ENCODE data around the gene GJB5.
"Not testable (repeated sequence)": the region's sequence is repeated elsewhere in the genome, so short reads cannot be mapped to it uniquely, and the experiment has no call there.

The GJB5 gene

DNA sequence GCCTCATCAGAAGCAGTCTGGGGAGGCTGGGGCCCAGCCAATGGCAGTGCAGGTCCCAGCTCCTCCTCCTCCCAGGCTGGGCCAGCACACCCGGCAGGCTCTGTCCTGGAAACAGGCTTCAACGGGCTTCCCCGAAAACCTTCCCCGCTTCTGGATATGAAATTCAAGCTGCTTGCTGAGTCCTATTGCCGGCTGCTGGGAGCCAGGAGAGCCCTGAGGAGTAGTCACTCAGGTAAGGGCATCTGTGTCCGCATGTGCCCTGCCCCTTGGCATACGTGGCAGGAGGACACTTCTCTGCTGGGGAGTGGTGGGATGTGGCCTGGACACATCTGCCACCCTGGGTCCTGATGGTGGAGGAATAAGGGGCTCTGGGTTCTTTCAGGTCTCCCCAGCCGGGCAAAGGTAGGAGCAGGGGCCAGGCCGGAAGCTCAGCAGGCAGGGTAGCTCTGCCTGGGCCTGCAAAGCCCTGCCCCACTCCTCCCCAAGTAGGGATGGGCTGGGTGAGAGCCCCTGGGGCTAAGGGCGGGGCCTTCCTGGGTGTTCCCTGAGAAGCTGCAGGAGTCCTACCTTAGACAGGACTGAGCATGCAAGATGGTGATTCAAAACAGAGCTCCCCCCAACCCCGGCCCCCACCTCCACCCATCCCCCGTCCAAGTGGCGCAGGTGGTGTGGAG, at the start of gene GJB5:
Gene GJB5, plus strand, starts transcription at position 84 of the 674 bp plus-strand sequence. CDS start 2,284 bp downstream, outside the sequence.
- DNase-seq (ENCODE audit: low read depth), result no peak

DNA sequence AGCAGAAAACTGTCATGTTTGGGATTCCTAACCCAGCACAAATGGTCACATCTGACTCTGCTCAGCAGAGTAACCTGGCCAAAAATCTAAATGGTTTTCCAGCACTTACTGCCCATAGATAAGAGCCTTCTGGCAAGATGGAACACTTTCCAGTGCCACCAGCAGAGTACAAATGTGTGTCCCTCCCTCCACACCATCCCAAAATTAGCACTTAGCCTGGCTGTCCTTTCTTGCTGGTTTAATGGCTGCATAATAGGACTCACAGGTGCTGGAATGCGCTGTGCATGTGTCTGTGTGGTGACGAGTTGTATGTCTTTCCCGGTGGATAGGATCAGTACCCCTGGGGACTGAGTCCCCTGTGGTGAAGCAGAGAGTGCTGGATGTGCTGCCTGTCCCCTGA, 49.8 kb upstream of the GJB5 start:
- DNase-seq (ENCODE audit: low read depth), result no peak

DNA sequence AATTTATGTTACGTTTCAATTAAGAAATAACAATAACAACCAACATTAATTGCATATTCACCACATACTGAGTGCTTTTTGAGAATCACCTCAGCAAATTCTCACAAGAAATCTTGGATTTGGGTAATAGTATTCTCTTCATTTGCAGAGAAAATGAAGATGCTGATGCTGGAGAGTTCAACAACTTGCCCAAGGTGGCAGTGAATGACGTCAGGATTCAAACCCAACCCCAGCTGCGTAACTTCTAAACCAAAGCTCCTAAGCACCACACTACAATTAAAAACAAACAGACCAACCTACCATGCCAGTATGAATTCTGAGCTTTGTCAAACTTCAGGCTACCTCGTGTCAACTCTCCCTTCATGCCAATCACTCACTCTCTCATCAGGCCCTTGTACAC, 46.7 kb upstream of the GJB5 start:
- no peak for DNase-seq (ENCODE audit: low read depth)

DNA sequence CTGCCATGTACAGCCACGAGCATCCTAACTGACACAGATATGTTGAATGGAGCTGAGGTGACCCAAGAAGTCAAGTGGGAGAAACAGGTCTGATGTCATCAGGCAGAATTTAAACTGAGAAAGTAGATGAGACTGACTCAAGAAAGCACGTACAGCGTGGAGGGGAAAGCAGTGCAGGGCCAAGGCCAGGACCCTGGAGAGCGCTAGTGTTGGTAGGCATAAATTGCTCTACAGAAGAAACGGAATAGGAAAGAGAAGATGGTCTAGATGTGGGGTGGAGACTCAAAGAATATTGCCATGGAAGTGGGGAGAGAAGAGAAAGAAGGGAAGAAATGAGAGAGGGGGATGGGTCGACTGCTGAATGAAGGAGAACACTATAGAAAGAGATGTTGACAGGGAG, 45.3 kb upstream of the GJB5 start:
- no peak for DNase-seq (ENCODE audit: low read depth)

DNA sequence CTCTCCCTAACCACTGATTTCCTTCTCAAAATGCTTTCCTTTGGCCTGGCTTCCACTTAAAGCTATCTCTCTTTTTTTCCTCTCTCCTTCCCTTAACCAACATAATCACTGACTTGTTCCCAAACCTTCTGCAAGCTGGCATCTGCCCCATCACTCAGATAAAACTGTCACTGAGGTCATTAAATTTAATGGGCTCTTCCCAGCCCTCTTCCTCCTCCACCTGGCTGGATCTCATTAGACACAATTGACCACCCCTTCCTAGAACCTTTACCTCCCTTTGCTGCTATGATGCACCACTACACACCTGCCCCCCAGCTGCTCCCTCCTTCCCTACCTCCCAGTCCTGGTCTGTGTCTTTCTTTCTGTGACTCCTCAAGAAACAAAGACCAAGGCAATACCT, 44.0 kb upstream of the GJB5 start:
- DNase-seq (ENCODE audit: low read depth), result no peak

DNA sequence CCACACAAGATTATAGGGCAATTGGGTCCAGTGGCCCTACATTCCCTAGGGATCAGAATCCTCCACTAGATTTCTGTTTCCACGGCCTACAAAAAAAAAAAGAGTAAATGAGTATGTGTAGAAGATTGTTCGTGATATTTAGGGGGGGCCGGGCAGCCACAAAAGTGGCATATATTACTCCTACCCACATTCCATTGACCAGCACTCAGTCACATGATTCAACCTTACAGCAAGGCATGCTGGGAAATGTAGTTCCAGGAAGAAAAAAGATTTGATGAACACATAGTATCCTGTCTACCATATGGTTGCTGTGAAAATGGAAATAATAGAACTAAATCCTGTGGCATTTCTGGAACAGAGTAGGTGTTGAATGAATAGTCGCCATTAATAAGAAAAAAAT, 43.4 kb upstream of the GJB5 start:
- no peak for DNase-seq (ENCODE audit: low read depth)

DNA sequence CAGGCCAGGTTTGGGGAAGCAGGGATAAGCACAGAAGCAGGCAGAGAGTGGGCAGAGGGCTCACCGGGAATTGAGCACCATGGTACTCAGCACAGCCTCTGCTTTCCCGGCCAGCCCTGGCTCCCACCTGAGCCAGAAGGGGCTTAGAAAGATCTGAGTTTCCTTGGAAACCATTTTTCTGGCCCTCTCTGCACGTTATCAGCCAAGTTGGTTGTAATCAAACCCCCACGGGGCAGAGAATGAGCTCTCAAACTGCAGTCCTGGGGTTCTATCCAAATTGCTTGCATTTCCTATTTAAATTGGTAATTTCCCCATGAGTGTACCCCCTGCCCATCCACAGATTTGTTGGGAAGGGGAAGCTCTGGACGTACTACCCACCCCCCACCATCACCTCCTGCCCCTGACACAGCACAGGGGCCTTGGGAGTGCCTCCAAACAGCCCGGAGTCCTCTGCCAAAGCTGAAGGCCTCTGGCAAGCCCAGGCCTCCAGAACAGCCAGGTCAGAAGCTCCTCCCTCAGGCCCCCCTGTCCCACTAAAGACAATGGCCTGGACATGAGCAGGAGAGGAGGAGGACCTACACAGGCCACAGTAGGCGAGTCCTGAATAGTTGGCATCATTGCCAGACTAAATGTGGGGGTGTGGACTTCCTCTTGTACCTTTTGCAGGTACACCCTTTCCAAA, 42.7 kb upstream of the GJB5 start:
- no peak for DNase-seq (ENCODE audit: low read depth)

DNA sequence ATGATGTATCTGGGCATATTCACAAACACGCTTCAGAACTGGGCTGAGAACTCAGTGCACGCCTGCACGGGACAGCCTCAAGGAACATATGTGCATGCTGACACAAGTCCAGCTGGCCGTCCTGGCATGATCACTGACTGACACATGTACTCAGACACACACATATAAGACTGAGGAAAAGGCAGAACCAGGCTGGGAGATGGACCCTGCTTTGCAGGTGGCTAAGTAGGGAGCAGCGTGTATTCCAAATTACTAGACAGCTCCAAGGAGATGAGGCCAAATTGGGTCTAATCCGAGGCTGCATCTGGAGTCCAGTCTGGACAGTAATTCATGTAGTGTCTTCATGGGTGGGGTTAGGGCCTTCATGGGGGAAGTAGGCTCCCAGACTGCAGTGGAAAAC, 41.4 kb upstream of the GJB5 start:
- no peak for DNase-seq (ENCODE audit: low read depth)

DNA sequence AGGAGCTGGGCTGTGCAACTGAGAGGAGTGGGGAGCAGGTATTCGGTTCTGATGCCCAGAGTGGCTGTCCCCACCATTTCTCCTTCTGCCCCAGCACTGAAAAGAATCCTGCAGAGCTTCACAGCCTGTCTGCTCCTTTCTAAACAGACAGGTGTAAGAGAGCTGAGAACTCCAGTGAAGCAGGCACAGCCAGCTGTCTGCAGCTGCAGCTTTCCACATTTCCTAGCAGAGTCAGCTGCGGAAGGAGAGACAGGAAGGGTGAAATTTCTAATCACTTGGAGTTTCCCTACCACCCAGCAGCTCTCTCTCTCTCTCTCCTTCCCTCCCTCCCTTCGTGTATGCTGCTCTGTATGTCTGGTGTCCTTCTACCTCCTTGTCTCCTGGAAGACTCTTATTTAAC, 40.5 kb upstream of the GJB5 start:
- no peak for DNase-seq (ENCODE audit: low read depth)

DNA sequence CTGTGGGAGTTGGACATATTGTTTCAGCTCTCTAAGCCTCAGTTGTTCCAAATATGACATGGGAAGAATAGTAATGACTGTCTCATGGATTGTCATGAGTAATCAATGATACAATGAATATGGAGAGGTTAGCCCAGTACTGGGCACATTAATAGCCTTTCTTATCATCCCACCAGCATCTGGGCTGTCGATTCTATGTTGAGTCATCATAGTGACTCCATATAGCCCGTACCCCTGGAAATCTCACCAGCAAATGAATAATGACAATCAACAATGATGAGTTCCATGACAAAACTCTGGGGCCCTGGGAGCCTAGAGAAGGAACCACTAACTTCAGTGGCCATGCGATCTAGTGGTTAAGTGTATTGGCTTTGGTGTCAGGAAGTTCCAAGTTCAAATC, 39.7 kb upstream of the GJB5 start:
- DNase-seq (ENCODE audit: low read depth), result no peak

DNA sequence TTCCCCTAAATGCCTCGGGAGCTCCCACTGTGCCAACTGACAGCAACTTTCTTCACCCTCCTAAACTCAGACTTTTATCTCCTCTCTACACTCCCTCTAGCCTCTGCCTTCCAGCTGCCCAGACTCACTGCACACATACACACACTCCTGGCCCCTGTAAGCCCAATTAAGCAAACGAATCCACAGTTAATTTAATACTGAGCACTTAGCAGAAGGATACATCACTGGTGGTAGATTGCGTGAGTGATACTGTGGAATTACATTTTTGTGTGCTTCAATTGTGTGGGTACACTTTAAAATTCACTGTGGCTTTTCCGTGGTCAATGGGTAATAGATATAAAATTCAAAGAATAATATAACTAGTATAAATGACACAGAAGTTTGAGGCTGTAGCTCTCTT, 33.6 kb upstream of the GJB5 start:
- DNase-seq (ENCODE audit: low read depth), result no peak

DNA sequence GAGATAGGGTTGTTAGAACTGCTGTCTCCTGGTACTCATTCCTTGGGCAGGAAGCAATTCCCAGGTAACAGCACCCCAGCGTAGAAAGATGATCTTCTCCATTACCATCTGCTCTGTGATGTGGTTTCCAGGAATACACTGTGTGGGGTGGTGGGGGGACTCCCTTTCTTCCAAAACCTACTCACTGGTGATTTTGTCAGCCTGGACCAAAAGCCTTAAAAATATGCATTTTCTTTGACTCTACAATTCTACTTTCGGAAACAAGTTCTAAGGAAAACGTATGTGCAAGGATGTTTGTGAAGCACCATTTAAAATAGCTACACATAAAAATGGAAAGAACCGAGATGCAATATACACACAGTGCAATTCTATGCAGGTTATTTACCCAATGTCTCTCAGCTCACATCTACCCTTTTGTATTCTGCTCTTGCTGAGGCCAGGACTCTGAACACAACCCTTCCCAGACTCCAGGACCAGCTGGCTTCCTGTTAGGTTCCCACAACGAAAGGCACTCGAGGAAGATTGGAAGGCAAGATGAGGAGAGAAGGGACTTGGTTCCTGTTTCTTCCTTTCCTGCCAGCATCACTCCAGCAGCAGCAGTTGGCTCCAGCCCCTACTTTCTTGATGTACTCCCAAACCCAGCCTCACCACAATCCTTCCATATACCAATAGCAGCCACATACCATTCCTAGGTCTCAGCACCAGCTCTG, 33.0 kb upstream of the GJB5 start:
- DNase-seq (ENCODE audit: low read depth), result no peak

DNA sequence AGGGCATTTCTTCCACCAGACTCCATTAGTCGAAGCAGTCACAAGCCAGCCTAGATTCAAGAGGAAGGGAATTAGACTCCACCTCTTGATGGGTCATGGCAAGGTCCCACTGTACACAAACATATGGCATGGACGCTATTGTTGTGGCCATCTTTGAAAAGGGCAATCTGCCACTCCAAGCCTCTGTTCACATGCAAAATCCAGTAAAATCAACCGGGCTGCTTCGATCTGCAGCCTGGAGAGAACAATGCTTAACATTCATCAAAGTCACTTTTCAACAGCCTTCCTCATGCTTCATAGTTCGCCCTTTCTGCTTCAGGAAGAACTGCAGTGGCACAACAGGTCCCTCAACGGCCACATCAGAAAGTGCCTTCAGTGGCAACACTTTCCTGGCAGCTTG, 28.0 kb upstream of the GJB5 start:
- DNase-seq (ENCODE audit: low read depth), result no peak

DNA sequence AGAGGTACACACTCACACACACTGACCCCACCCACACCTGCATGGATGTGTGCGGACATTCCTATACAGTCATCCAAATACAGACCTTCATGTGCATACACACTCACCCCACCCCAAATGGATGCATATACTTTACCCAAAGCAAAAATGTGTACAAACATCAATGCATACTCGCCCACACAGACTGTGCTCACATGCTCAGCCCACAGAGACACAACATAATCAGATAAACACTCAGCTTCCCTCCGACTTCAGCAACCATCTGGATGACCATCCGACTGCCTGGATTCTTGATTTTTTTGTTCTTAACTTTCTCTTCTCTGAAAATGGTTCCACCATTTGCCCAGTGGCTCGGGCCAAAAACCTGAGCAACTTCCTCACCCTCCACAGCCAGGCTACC, 24.4 kb upstream of the GJB5 start:
- DNase-seq (ENCODE audit: low read depth), result no peak

DNA sequence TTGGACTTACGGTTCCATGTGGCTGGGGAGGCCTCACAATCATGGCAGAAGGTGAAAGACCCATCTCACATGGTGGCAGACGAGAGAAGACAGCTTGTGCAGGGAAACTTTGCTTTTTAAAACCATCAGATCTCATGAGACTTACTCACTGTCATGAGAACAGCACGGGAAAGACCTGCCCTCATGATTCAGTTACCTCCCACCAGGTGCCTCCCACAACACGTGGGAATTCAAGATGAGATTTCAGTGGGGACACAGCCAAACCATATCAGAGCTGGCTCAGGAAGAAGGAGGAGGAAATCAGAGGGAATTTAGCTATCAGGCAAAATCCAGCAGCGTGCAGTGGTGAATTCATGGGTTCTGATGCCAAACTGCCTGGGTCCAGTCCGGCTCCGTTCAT, 22.0 kb upstream of the GJB5 start:
- not testable (repeated sequence) for DNase-seq (ENCODE audit: low read depth)

DNA sequence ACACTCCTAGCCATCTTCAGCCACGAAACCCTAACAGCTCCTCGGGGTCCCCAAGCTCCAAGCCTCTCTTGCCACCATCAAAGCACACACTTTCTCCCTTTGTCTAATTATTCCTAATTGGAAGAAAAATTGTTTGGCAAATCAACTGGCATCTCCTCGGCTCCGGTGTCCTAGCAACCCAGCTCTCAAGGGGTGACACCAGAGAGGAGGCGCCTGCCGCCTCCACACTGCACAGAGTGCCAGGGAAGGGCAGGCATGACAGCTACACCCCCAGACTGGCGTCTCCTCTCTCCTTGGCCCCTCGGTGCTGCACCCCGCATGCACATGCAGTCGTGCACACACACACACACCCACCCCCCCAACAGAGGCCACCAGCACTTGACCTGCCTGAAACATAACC, 18.2 kb upstream of the GJB5 start:
- DNase-seq (ENCODE audit: low read depth), result no peak

DNA sequence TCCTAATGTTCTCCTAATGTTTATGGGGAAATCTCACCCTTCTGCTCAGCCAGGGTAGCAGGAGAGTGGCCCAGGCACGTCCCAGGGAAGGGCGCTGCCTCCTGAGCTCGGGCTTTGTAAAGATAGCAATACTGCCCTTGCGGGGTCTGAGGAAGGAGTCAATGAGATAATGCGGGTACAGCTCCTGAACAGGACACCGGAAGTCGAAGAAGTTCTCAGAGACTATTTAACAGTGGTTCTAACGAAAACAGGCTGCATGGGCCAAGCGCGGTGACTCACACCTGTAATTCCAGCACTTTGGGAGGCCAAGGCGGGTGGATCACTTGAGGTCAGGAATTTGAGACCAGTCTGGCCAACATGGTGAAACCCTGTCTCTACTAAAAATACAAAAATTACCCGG, 17.6 kb upstream of the GJB5 start:
- DNase-seq (ENCODE audit: low read depth), result not testable (repeated sequence)

DNA sequence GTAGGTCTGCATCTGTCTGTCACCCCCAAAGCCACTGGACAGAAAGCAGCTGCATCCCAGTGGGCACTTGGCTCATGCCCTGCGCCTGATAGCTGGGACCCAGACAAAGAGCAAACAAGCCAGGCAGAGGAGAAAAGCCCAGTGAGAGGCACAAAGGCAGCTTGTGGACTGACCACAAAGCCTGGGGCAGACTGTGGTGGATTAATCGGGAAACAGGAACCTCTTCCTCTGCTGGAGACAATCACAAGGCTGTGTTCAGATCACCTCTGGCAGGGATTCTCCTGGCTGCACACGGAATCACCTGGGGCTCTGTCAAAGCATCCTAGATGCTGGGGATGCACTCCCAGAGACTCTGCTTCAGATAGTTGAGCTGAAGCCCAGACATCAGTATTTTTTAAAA, 15.2 kb upstream of the GJB5 start:
- DNase-seq (ENCODE audit: low read depth), result no peak

DNA sequence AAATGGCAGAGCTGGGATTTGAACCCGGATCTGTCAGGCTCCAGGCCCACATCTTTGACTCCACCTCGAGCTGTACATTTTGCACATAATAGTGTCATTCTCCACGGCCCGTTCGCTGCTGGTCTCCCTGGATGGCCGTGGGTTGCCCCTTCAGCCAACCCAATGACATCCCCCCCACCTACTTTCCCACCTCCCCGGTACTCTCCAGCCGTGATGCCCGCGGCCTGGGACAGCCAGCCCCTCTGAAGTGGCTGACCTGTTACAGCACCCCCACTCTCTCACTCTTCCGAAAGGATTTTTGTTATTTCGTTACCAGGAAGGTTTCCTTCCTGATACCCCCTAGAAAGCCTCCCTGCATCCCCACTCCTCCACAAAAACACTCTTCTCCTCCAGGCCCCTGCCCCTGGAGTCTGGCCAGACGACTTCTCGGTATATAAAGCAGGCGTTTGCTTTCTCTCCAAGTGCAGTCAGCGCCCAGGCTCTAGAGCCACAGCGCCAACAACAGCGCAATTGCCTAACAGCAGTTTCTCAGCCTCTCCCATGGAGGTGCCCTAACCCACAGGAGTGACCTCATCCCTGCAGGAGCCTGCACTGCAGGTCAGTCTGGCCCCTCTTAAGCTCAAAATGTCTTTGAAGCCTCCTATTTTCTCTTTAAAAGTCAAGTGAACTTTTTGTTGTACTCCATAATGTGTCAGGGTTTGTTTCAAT, 14.5 kb upstream of the GJB5 start:
- DNase-seq (ENCODE audit: low read depth), result no peak

DNA sequence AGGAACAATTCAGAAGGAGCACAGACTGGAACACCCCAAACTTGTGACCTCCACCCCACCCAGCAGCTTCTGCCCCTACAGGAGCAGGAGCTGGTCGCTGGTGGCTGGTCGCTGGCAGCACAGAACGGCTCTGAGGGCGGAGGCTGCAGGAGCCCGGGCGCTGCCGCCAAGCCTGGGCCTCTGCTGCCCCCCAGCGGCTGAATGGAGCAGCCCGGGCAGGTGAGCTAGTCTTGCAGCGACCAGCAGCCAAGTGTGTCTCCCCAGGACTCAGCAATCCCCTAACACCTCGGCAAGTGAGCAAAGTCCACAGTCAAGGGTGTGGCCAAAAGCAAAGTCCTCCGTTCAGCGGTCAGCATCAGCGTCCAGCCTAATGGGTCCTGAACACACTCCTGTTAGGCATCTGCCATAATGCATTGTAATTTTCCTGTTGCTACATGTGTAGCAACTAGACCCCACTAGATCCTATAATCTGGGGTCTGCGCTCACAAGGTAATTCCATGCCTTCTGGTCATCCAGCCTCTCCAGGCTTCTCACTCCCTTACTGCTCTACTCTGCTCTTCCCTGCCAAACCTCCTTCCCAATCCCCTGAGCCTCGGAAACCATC, 12.1 kb upstream of the GJB5 start:
- peak; percentile 18 for DNase-seq (ENCODE audit: low read depth)

DNA sequence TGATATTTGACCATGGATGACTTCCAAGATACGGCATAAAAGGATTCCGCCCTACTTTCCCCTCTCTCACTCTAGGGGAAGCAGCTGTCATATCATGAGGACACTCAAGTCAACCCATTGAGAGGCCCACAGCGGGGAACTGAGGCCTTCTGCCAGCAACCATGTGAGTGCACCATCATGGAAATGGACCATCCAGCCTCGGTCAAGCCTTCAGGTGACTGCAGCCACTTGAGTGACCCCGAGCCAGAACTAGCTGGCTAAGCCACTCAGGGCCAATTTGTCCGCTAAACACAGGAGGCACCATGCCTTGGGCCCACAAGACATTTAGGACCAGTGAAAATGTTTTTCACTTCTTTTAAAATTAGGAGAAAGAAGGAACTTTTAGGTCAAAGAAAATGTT, 11.1 kb upstream of the GJB5 start:
- no peak for DNase-seq (ENCODE audit: low read depth)

DNA sequence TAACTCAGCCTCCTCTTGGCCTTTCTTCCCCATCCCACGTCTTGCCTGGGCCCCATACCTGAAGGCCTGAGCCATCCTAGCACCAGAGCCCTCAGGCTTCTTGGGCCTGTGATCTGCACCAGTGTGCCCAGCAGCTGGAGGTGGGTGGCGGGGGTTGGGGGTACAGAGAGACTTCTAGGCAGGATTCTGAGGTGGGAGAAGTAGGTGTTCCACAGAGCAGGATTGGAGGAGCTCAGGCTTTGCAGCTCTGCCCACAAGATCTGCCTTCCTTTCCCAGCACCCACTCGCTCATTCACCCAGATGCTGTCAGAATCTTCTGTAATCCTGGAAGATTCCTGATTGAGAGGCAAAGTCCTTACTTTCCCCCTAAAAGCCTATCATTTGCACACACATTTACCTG, 10.0 kb upstream of the GJB5 start:
- DNase-seq (ENCODE audit: low read depth), result no peak
